ENCODE measurements around the gene FZD7. TPM values are rescaled to one million over a fixed set of nuclear protein-coding genes. Genes with fewer than 3 reads are reported as not detected.

Gene FZD7
- total and polyA plus RNA-seq, 9 of the 15 experiments (the other 6 are each of a cell fraction or from before 2014, with no cell fraction given): 0.11 to 2.4 (median 0.69) TPM

- TF ChIP-seq ZBTB5 (IDR thresholded peaks at IDR 0.05) (no peak), POLR3A (IDR thresholded peaks at IDR 0.05; ENCODE audit: borderline replicate concordance, extremely low read depth, insufficient read depth, insufficient read length) (no peak), RHOXF2B (CRISPR knock-in tag; conservative IDR thresholded peaks at IDR 0.05) (no peak)
Observed at GRCh38 chr2:201984333-201984732, 49.3 kb upstream of the FZD7 start (continued).

GRCh38 chr2:201984800-201985525, 48.7 kb upstream of the FZD7 start:
- DNase-seq (ENCODE audit: extremely low read depth in 1 of 4, low spot score in 3 of 4) (no peak), FAIRE-seq (no peak), ATAC-seq (no peak)
- Histone ChIP-seq H3K4me3 (no peak overlapping the region), H3K4me1 (replicated peaks in 1 of 2; ENCODE audit: control insufficient read depth in 2 of 2, insufficient read depth in 2 of 2, low read length in 2 of 2) (no peaks in the 10 kb centered on the region; a peak in 1 of 5 replicates), H3K27ac (ENCODE audit: extremely low read depth, low read depth, low read length) (no peak overlapping the region), H3K27me3 (ENCODE audit: control insufficient read depth in 2 of 2, insufficient read depth in 2 of 2, low read length in 2 of 2) (peaks cover 4 to 35% of the 10 kb centered on the region in 2 experiments; a peak in 4 of 5 replicates), H3K9me3 (replicated peaks; ENCODE audit: control insufficient read depth, insufficient read depth, low read depth, low read length) (no peaks in the 10 kb centered on the region), H3K79me2 (ENCODE audit: control insufficient read depth, insufficient read depth, low read length) (no peaks in the 10 kb centered on the region), H3K9ac (ENCODE audit: insufficient read depth in 1 of 2, low read depth in 2 of 2, low read length in 2 of 2) (no peak overlapping the region), H3K9me1 (ENCODE audit: control insufficient read depth, insufficient read depth, low read length) (no peaks in the 10 kb centered on the region), H3K36me3 (ENCODE audit: control insufficient read depth, insufficient read depth, low read length) (no peaks in the 10 kb centered on the region), H2AFZ (ENCODE audit: low read depth, low read length) (no peak overlapping the region), H3K4me2 (ENCODE audit: insufficient read depth, low read length) (no peak overlapping the region), H4K20me1 (replicated peaks; ENCODE audit: control insufficient read depth, insufficient read depth, low read length) (no peaks in the 10 kb centered on the region)
- in situ Hi-C loops (cut with MboI): no loop called here
- no peak for TF ChIP-seq ZBTB26 (CRISPR knock-in tag; IDR thresholded peaks at IDR 0.05)
- TF ChIP-seq TFAM (CRISPR knock-in tag; conservative IDR thresholded peaks at IDR 0.05): no peak
- no peak for TF ChIP-seq ILF3 (IDR thresholded peaks at IDR 0.05; ENCODE audit: borderline replicate concordance)
- no peak for TF ChIP-seq ZNF384 (IDR thresholded peaks at IDR 0.05; ENCODE audit: low read depth, low read length)
- no peak for TF ChIP-seq ZC3H11A (IDR thresholded peaks at IDR 0.05; ENCODE audit: low read depth, low read length)
- no peak for TF ChIP-seq RHOXF2B (CRISPR knock-in tag; conservative IDR thresholded peaks at IDR 0.05)
- TF ChIP-seq ZNF280A (IDR thresholded peaks at IDR 0.05; ENCODE audit: low read depth, partially characterized antibody): no peak
- TF ChIP-seq NR2C2 (CRISPR knock-in tag; IDR thresholded peaks at IDR 0.05): no peak
- no peak for TF ChIP-seq NR2C2 (tag; IDR thresholded peaks at IDR 0.05)
- TF ChIP-seq ZNF224 (CRISPR knock-in tag; IDR thresholded peaks at IDR 0.05): no peak
- TF ChIP-seq ZBTB2 (IDR thresholded peaks at IDR 0.05): no peak
- no peak for TF ChIP-seq XRCC3 (IDR thresholded peaks at IDR 0.05)
- intact Hi-C loops (cut with micrococcal nuclease): no loop called here
- 4% methylated on average over 11 of the region's 12 CpGs for WGBS (ENCODE audit: insufficient coverage, low coverage, missing lambda C conversion rate)
- ChIA-PET POLR2A (no interaction called here), CTCF (ENCODE audit: low intra/inter-chr PET ratio) (no interaction called here)
- no TSS peak for BruUV-seq (replicated peaks)

Measured in K562 (cell line).